ENCODE data around the gene TBCK. TPM values are rescaled to one million over a fixed set of nuclear protein-coding genes. Genes with fewer than 3 reads are reported as not detected.

The TBCK gene
- total RNA-seq, 4 donors from 2014 or later, result 49.2 to 70.6 (median 58.7) TPM

DNA sequence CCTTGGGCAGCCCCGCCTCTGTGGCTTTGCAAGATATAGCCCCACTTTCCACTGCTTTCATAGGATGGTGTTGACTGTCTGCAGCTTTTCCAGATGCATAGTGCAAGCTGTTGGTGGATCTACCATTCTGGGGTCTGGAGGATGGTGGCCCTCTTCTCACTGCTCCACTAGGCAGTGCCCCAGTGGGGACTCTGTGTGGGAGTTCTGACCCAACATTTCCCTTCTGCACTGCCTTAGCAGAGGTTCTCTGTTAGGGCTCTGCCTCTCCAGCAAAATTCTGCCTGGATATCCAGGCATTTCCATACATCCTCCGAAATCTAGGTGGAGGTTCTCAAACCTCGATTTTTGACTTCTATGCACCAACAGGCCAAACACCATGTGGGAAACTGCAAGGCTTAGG, 153.7 kb downstream of the TBCK start:
- Histone ChIP-seq H3K27me3 (no peaks in the 10 kb centered on the region), H3K4me3 (replicated peaks in 1 of 3) (no peak overlapping the region), H3K9me3 (no peaks in the 10 kb centered on the region), H3K27ac (no peak overlapping the region), H3K4me1 (no peaks in the 10 kb centered on the region), H3K36me3 (no peaks in the 10 kb centered on the region)
- TF ChIP-seq POLR2A (IDR thresholded peaks at IDR 0.05), result no peak
- TF ChIP-seq, protein P1, sequence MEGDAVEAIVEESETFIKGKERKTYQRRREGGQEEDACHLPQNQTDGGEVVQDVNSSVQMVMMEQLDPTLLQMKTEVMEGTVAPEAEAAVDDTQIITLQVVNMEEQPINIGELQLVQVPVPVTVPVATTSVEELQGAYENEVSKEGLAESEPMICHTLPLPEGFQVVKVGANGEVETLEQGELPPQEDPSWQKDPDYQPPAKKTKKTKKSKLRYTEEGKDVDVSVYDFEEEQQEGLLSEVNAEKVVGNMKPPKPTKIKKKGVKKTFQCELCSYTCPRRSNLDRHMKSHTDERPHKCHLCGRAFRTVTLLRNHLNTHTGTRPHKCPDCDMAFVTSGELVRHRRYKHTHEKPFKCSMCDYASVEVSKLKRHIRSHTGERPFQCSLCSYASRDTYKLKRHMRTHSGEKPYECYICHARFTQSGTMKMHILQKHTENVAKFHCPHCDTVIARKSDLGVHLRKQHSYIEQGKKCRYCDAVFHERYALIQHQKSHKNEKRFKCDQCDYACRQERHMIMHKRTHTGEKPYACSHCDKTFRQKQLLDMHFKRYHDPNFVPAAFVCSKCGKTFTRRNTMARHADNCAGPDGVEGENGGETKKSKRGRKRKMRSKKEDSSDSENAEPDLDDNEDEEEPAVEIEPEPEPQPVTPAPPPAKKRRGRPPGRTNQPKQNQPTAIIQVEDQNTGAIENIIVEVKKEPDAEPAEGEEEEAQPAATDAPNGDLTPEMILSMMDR (IDR thresholded peaks at IDR 0.05), result no peak
- intact Hi-C loops (cut with DNase I), result no loop called here
- no peak for DNase-seq
- 96 to 100% methylated on average over 3 of the region's 3 CpGs for WGBS, 2 donors

DNA sequence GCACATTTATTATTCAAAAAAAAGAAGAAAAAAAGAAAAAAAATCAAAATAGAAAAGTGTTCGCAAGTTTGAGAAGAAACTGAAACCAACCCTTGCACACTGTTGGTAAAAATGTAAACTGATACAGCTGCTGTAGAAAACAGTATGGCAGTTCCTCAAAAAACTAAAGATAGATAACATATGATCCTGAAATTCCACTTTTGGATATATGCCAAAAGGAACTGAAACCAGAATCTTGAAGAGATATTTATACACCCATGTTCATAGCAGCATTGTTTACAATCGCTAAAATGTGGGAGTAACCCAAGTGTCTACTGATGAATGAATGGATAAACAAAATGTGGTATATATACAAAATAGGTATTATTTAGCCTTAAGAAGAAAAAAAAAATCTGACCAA, 155.4 kb downstream of the TBCK start:
- no peak for TF ChIP-seq POLR2A (IDR thresholded peaks at IDR 0.05)
- TF ChIP-seq, protein P1 (IDR thresholded peaks at IDR 0.05), result no peak
- DNase-seq, result no peak

DNA sequence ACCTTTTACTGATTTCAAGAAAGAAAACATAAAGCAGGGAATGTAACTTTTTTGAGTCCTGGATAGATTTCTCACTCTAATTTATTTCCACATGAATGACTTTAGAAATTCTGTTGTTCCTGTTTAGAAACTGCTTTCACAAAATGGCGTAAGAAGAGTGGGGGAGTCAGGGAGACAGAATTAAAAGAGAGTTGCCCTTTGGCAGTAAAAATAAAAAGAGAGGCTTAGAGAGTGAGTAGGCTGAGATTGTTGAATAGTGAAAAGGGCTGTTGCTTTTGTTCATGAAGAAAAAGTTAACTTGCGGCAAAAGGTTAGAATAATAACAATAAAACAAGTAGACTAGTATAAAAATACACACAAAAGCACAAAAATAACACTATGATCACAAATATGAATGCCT, 166.1 kb downstream of the TBCK start:
- Histone ChIP-seq H3K4me3 (replicated peaks in 1 of 3) (no peak overlapping the region), H3K4me1 (no peaks in the 10 kb centered on the region), H3K27ac (no peak overlapping the region), H3K36me3 (no peaks in the 10 kb centered on the region), H3K9me3 (no peaks in the 10 kb centered on the region), H3K27me3 (no peaks in the 10 kb centered on the region)
- WGBS, 2 donors, result 92 to 93% methylated on average over 2 of the region's 2 CpGs
- intact Hi-C loops (cut with DNase I), result no loop called here
- no peak for TF ChIP-seq POLR2A (IDR thresholded peaks at IDR 0.05)
- TF ChIP-seq, protein P1 (IDR thresholded peaks at IDR 0.05), result no peak
- no peak for DNase-seq

More for the DNA sequence above, 155.4 kb downstream of the TBCK start:
- 90 to 92% methylated on average over 2 of the region's 2 CpGs for WGBS, 2 donors
- Histone ChIP-seq H3K4me1 (no peaks in the 10 kb centered on the region), H3K27ac (no peak overlapping the region), H3K9me3 (no peaks in the 10 kb centered on the region), H3K4me3 (replicated peaks in 1 of 3) (no peak overlapping the region), H3K27me3 (no peaks in the 10 kb centered on the region), H3K36me3 (no peaks in the 10 kb centered on the region)
- intact Hi-C loops (cut with DNase I), result no loop called here

DNA sequence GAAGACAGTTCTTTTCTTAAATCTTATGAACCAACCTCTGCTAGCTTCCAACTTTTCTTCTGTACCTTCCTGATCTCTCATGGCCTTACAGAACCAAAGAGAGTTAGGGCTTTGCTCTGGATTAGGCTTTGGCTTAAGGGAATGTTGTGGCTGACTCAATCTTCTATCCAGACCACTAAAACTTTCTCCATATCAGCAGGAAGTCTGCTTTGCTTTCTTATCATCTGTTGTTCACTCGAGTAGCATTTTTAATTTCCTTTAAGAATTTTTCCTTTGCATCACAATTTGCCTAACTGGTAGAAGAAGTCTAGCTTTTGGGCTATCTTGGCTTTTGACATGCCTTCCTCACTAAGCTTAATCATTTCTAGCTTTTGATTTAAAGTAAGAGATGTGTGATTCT, 167.0 kb downstream of the TBCK start:
- WGBS, 2 donors, result 89 to 95% methylated on average over 1 of the region's 1 CpG
- TF ChIP-seq, protein P1 (IDR thresholded peaks at IDR 0.05), result no peak
- no peak for TF ChIP-seq POLR2A (IDR thresholded peaks at IDR 0.05)
- Histone ChIP-seq H3K27me3 (no peaks in the 10 kb centered on the region), H3K27ac (no peak overlapping the region), H3K4me1 (no peaks in the 10 kb centered on the region), H3K9me3 (no peaks in the 10 kb centered on the region), H3K36me3 (no peaks in the 10 kb centered on the region), H3K4me3 (replicated peaks in 1 of 3) (no peak overlapping the region)
- intact Hi-C loops (cut with DNase I), result no loop called here
- no peak for DNase-seq

DNA sequence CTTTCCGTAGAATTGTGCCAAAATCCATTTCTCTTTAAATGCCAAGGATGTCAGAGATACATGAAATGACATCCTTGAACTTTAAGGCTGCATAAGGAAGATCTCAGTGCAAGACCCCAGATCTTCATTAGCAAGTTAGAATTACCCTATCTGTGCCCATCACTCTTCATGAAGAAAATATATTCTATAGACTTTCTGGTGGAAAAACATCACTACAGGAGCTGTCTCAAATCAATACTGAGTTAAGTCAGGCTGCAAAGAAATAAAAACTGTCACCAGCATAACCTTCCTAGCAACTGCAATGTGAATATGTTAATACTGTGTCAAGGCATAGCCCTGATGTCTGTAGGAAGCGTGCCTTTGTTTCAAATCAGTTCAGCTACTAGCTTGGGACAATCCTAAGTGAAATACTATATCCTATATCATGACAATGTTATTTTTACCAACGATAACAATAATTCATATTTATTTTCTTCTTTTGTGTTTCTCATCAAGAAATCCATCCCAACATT, 173.3 kb downstream of the TBCK start:
- Histone ChIP-seq H3K4me1 (no peaks in the 10 kb centered on the region), H3K36me3 (no peaks in the 10 kb centered on the region), H3K9me3 (no peaks in the 10 kb centered on the region), H3K27ac (no peak overlapping the region), H3K27me3 (no peaks in the 10 kb centered on the region), H3K4me3 (replicated peaks in 1 of 3) (no peak overlapping the region)
- 82 to 84% methylated on average over 3 of the region's 3 CpGs for WGBS, 2 donors
- intact Hi-C loops (cut with DNase I), result no loop called here
- TF ChIP-seq POLR2A (IDR thresholded peaks at IDR 0.05), result no peak
- TF ChIP-seq, protein P1 (IDR thresholded peaks at IDR 0.05), result no peak
- DNase-seq, result no peak
